ENCODE results near the gene FSIP2.
"Not testable (repeated sequence)": the region's sequence is repeated elsewhere in the genome, so short reads cannot be mapped to it uniquely, and the experiment has no call there.

FSIP2 gene

DNA sequence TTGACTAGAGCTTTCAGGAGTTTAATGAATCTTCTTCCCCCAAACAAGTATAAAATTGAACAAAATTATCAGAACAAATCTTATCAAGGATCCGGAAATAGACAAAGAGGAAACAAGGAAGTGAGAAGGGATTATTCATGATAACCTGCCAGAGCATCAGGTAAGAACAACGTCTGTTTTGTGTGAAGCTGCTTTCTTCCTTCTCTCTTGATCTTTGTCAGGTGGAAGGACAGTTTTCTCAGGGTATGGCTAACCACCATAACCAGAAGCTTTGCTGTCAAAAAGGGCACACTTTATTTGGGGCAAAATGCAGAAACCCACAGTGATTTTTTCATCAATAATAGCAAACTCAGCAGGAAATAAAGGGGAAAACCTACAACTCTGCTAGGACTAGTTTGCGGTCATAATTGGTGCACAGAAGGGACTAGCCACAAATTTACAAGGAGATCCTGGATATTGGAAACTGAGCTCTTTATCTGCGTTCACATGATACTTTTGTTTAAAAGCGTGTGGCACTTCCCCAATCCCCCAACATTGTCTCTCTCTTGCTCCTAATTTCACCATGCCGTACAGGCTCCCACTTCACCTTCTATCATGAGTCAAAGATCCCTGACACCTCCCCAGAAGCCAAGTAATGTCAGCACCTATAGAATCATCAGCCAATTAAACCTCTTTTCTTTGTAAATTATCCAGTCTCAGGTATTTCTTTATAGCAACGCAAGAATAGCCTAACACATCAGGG, 124.2 kb downstream of the FSIP2 start:
- Histone ChIP-seq H2AK5ac (ENCODE audit: low read length) (no peak overlapping the region), H3K79me1 (ENCODE audit: low read length) (no peaks in the 10 kb centered on the region), H2BK120ac (ENCODE audit: low read depth, low read length) (no peak overlapping the region), H3K36me3 (ENCODE audit: control insufficient read depth, insufficient read depth, low read length) (no peaks in the 10 kb centered on the region), H3K4ac (ENCODE audit: low read depth, low read length) (no peak overlapping the region), H3K79me2 (ENCODE audit: control insufficient read depth, insufficient read depth, low read length) (no peaks in the 10 kb centered on the region), H4K8ac (ENCODE audit: low read depth, low read length) (no peak overlapping the region), H3K4me1 (ENCODE audit: control insufficient read depth, low read depth, low read length) (no peaks in the 10 kb centered on the region), H3K4me2 (ENCODE audit: low read length) (no peak overlapping the region), H4K5ac (ENCODE audit: low read length) (no peak overlapping the region), H3K18ac (ENCODE audit: low read length) (no peak overlapping the region), H3K9ac (ENCODE audit: low read length) (no peak overlapping the region), H3K4me3 (ENCODE audit: low read length) (no peak overlapping the region), H3K27me3 (ENCODE audit: insufficient read depth, low read length, poor library complexity) (no peaks in the 10 kb centered on the region), H3K27ac (ENCODE audit: low read depth, low read length) (no peak overlapping the region), H2BK5ac (ENCODE audit: low read length) (no peak overlapping the region), H3K23ac (ENCODE audit: low read length) (no peak overlapping the region), H3K56ac (ENCODE audit: low read length) (no peak overlapping the region), H2BK15ac (replicated peaks; ENCODE audit: low read depth) (no peak overlapping the region)
- DNase-seq, result no peak
- no CpG with 5 or more reads among the region's 7 CpGs for WGBS (ENCODE audit: extremely low coverage, insufficient coverage, low lambda C conversion rate)

DNA sequence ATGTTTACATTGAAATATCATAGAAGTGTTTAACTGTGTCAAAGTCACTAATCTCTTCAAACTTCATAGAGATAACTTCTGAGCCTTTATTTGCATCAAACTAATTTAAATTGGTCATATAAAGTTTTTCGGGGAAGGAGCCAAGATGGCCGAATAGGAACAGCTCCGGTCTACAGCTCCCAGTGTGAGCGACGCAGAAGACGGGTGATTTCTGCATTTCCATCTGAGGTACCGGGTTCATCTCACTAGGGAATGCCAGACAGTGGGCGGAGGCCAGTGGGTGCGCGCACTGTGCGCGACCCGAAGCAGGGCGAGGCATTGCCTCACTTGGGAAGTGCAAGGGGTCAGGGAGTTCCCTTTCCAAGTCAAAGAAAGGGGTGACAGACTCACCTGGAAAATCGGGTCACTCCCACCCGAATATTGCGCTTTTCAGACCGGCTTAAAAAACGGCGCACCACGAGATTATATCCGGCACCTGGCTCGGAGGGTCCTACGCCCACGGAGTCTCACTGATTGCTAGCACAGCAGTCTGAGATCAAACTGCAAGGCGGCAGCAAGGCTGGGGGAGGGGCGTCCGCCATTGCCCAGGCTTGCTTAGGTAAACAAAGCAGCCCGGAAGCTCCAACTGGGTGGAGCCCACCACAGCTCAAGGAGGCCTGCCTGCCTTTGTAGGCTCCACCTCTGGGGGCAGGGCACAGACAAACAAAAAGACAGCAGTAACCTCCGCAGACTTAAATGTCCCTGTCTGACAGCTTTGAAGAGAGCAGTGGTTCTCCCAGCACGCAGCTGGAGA, 126.1 kb downstream of the FSIP2 start:
- no CpG with 5 or more reads among the region's 31 CpGs for WGBS (ENCODE audit: extremely low coverage, insufficient coverage, low lambda C conversion rate)
- not testable (repeated sequence) for H3K9ac ChIP-seq (ENCODE audit: low read length); H3K4me3 ChIP-seq (ENCODE audit: low read length)

DNA sequence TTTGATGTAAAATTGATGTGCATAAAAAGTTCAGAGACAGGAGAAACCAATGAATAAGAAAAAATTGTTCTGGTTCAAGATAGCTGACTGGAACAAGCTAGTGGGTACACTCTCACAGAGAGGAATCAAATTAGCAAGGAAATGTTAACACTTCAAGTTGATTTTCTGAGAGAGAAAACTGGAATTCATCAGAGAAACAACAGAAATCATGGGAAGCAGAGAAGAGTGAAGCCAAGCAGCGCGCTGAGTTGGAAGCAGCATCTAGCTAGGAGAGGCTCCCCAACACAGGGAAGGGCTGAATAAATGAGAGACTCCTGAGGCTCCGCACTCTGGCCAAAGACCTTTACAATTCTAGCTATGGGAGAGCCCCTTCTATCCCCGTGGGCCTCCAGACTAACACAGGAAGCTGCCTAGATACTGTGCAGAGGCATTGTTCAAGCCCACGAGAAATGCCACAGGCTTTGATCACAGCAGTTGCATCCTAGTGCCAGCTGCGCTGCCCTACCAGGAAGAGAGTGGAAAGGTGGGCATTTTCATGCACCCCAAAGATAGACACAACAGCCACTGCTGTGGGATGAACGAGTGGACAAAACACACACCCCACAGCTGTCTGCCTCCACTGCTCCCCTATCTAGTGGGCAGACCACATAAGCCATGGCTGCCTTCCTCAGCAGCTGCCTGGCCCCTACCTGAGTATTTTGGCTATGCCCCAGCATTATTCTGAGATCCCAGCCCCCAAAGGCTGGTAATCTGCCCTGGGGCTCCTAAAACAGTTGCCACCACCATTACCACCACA, 136.7 kb downstream of the FSIP2 start:
- Histone ChIP-seq H4K8ac (ENCODE audit: low read depth, low read length) (no peak overlapping the region), H3K27me3 (ENCODE audit: insufficient read depth, low read length, poor library complexity) (no peaks in the 10 kb centered on the region), H3K23ac (ENCODE audit: low read length) (no peak overlapping the region), H2BK5ac (ENCODE audit: low read length) (no peak overlapping the region), H3K9ac (ENCODE audit: low read length) (no peak overlapping the region), H4K5ac (ENCODE audit: low read length) (no peak overlapping the region), H3K4ac (ENCODE audit: low read depth, low read length) (no peak overlapping the region), H2AK5ac (ENCODE audit: low read length) (no peak overlapping the region), H3K27ac (ENCODE audit: low read depth, low read length) (no peak overlapping the region), H3K36me3 (ENCODE audit: control insufficient read depth, insufficient read depth, low read length) (no peaks in the 10 kb centered on the region), H3K4me2 (ENCODE audit: low read length) (no peak overlapping the region), H3K18ac (ENCODE audit: low read length) (no peak overlapping the region), H2BK120ac (ENCODE audit: low read depth, low read length) (no peak overlapping the region), H2BK15ac (replicated peaks; ENCODE audit: low read depth) (no peak overlapping the region), H3K79me1 (ENCODE audit: low read length) (no peaks in the 10 kb centered on the region), H3K4me1 (ENCODE audit: control insufficient read depth, low read depth, low read length) (no peaks in the 10 kb centered on the region), H3K4me3 (ENCODE audit: low read length) (no peak overlapping the region), H3K79me2 (ENCODE audit: control insufficient read depth, insufficient read depth, low read length) (no peaks in the 10 kb centered on the region), H3K56ac (ENCODE audit: low read length) (no peak overlapping the region)
- DNase-seq, result no peak
- no CpG with 5 or more reads among the region's 7 CpGs for WGBS (ENCODE audit: extremely low coverage, insufficient coverage, low lambda C conversion rate)

More for the DNA sequence above, 126.1 kb downstream of the FSIP2 start:
- H3K36me3 ChIP-seq (ENCODE audit: control insufficient read depth, insufficient read depth, low read length); H3K4me1 ChIP-seq (ENCODE audit: control insufficient read depth, low read depth, low read length); H2BK120ac ChIP-seq (ENCODE audit: low read depth, low read length); H3K56ac ChIP-seq (ENCODE audit: low read length); H3K4ac ChIP-seq (ENCODE audit: low read depth, low read length); H3K4me2 ChIP-seq (ENCODE audit: low read length); H2AK5ac ChIP-seq (ENCODE audit: low read length); H2BK15ac ChIP-seq (replicated peaks; ENCODE audit: low read depth); H3K27me3 ChIP-seq (ENCODE audit: insufficient read depth, low read length, poor library complexity); H3K79me2 ChIP-seq (ENCODE audit: control insufficient read depth, insufficient read depth, low read length); H4K5ac ChIP-seq (ENCODE audit: low read length); H4K8ac ChIP-seq (ENCODE audit: low read depth, low read length); H3K79me1 ChIP-seq (ENCODE audit: low read length); H3K27ac ChIP-seq (ENCODE audit: low read depth, low read length); H2BK5ac ChIP-seq (ENCODE audit: low read length); DNase-seq; H3K23ac ChIP-seq (ENCODE audit: low read length); H3K18ac ChIP-seq (ENCODE audit: low read length): not testable (repeated sequence)

DNA sequence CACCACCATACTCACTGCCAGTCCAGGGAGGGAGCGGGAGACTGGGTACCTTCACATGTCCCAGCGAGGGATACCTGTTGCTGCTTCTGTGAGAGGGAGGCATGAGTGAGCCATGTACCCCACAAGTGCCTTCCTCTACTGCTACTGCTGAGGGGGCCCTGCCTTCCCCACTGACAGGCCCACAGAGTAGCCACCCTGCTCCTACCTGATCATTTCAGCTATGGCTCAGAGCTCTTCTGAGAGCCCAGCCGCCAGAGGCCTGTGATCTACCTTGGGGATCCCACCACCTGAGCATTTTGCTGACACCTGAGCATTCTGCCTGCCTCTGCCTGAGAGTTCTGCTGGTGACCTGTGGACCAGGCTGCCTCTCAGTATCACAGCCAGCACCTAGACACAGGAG, 137.6 kb downstream of the FSIP2 start:
- Histone ChIP-seq H3K56ac (ENCODE audit: low read length) (no peak overlapping the region), H3K4me1 (ENCODE audit: control insufficient read depth, low read depth, low read length) (no peaks in the 10 kb centered on the region), H2BK120ac (ENCODE audit: low read depth, low read length) (no peak overlapping the region), H3K4me3 (ENCODE audit: low read length) (no peak overlapping the region), H3K18ac (ENCODE audit: low read length) (no peak overlapping the region), H3K9ac (ENCODE audit: low read length) (no peak overlapping the region), H3K79me1 (ENCODE audit: low read length) (no peaks in the 10 kb centered on the region), H4K8ac (ENCODE audit: low read depth, low read length) (no peak overlapping the region), H2BK15ac (replicated peaks; ENCODE audit: low read depth) (no peak overlapping the region), H3K4ac (ENCODE audit: low read depth, low read length) (no peak overlapping the region), H2AK5ac (ENCODE audit: low read length) (no peak overlapping the region), H3K27ac (ENCODE audit: low read depth, low read length) (no peak overlapping the region), H3K79me2 (ENCODE audit: control insufficient read depth, insufficient read depth, low read length) (no peaks in the 10 kb centered on the region), H3K23ac (ENCODE audit: low read length) (no peak overlapping the region), H4K5ac (ENCODE audit: low read length) (no peak overlapping the region), H3K4me2 (ENCODE audit: low read length) (no peak overlapping the region), H2BK5ac (ENCODE audit: low read length) (no peak overlapping the region), H3K27me3 (ENCODE audit: insufficient read depth, low read length, poor library complexity) (no peaks in the 10 kb centered on the region), H3K36me3 (ENCODE audit: control insufficient read depth, insufficient read depth, low read length) (no peaks in the 10 kb centered on the region)
- no peak for DNase-seq
- WGBS (ENCODE audit: extremely low coverage, insufficient coverage, low lambda C conversion rate), result no CpG with 5 or more reads among the region's 3 CpGs

DNA sequence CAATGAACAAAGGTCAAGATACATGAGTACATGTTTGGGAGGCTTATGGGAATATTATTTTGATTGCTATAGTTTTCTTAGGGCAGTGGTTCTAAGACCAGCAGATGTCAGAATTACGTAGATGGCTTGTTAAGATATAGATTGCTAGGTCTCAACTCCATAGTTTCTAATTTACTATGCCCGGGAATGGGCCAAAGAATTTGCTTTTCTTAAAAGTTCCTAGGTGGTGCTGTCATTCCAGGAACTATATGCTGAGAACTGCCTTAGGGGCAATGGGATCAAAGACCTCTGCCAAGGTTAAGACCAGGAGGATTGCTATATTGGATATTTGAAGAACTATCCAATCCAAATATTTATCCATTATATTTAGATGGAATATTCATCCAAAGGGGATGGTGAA, 141.8 kb downstream of the FSIP2 start:
- no peak overlapping the region for H2BK120ac ChIP-seq (ENCODE audit: low read depth, low read length)
- H3K36me3 ChIP-seq (ENCODE audit: control insufficient read depth, insufficient read depth, low read length), result no peaks in the 10 kb centered on the region
- H3K4me1 ChIP-seq (ENCODE audit: control insufficient read depth, low read depth, low read length), result no peaks in the 10 kb centered on the region
- no peaks in the 10 kb centered on the region for H3K27me3 ChIP-seq (ENCODE audit: insufficient read depth, low read length, poor library complexity)
- no peak overlapping the region for H4K5ac ChIP-seq (ENCODE audit: low read length)
- H3K56ac ChIP-seq (ENCODE audit: low read length), result no peak overlapping the region
- H2BK5ac ChIP-seq (ENCODE audit: low read length), result no peak overlapping the region
- no peak overlapping the region for H3K18ac ChIP-seq (ENCODE audit: low read length)
- H3K9ac ChIP-seq (ENCODE audit: low read length), result no peak overlapping the region
- H2AK5ac ChIP-seq (ENCODE audit: low read length), result no peak overlapping the region
- H3K79me2 ChIP-seq (ENCODE audit: control insufficient read depth, insufficient read depth, low read length), result no peaks in the 10 kb centered on the region
- H2BK15ac ChIP-seq (replicated peaks; ENCODE audit: low read depth), result no peak overlapping the region
- no peak overlapping the region for H3K4me2 ChIP-seq (ENCODE audit: low read length)
- peak; percentile 64 for DNase-seq
- no peak overlapping the region for H3K23ac ChIP-seq (ENCODE audit: low read length)
- no peak overlapping the region for H3K4ac ChIP-seq (ENCODE audit: low read depth, low read length)
- no peak overlapping the region for H3K27ac ChIP-seq (ENCODE audit: low read depth, low read length)
- no peak overlapping the region for H4K8ac ChIP-seq (ENCODE audit: low read depth, low read length)
- no peak overlapping the region for H3K4me3 ChIP-seq (ENCODE audit: low read length)
- H3K79me1 ChIP-seq (ENCODE audit: low read length), result no peaks in the 10 kb centered on the region
- no CpG with 5 or more reads among the region's 2 CpGs for WGBS (ENCODE audit: extremely low coverage, insufficient coverage, low lambda C conversion rate)

Data from mesendoderm (in vitro differentiated cells).